Mammary epithelial cell (primary cell): ENCODE data around the gene GAP43.

Source experiments
- EZH2 ChIP-seq: IDR thresholded peaks from 2 replicates; pipeline ENCODE4 v1.6.1; 2012; ENCODE audit warnings: low read length, inconsistent platforms, borderline replicate concordance
- TF ChIP-seq, protein P1 (sequence below), 2 donors: IDR thresholded peaks in 1 of 2; conservative IDR thresholded peaks in 1 of 2; 2 replicates each; pipeline ENCODE4 v1.5.1; 2011 to 2012; ENCODE audit warnings: inconsistent platforms in 2 of 2, low read length in 2 of 2, mild to moderate bottlenecking in 2 of 2, control low read depth in 1 of 2, low read depth in 1 of 2; ENCODE audit not compliant: insufficient read depth in 1 of 2; ENCODE audit errors: extremely low read depth in 1 of 2

DNA sequence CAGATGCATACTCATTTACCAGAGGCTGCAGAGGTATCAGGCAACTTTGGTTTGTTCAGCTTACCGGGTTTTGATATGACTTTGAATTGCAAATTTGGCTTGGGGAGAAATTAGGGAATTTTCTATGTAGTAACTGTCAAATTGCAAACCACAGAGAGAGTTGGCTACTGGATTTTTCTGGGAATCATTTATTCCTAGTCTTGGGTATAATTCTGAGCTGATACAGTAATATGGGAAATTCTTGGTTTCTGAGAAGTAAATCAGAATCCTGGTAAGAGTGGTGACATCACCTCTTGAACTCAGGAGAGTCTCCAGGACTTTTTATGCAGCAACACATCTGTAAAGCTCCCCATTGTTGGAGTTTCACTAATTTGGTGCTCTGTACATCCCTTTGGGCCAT lies 39.0 kb downstream of the GAP43 start:
- TF ChIP-seq, protein P1, sequence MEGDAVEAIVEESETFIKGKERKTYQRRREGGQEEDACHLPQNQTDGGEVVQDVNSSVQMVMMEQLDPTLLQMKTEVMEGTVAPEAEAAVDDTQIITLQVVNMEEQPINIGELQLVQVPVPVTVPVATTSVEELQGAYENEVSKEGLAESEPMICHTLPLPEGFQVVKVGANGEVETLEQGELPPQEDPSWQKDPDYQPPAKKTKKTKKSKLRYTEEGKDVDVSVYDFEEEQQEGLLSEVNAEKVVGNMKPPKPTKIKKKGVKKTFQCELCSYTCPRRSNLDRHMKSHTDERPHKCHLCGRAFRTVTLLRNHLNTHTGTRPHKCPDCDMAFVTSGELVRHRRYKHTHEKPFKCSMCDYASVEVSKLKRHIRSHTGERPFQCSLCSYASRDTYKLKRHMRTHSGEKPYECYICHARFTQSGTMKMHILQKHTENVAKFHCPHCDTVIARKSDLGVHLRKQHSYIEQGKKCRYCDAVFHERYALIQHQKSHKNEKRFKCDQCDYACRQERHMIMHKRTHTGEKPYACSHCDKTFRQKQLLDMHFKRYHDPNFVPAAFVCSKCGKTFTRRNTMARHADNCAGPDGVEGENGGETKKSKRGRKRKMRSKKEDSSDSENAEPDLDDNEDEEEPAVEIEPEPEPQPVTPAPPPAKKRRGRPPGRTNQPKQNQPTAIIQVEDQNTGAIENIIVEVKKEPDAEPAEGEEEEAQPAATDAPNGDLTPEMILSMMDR (conservative IDR thresholded peaks at IDR 0.05 in 1 of 2, IDR thresholded peaks at IDR 0.05 in 1 of 2; ENCODE audit: extremely low read depth in 1 of 2, insufficient read depth in 1 of 2, low read depth in 1 of 2, low read length in 2 of 2) = no peak
- TF ChIP-seq EZH2 = no peak
